ENCODE measurements around the gene FOSL2.

GRCh38 chr2:28437149-28437835, 44.6 kb downstream of the FOSL2 start:
- TF ChIP-seq POLR2A (IDR thresholded peaks at IDR 0.05; ENCODE audit: low read length) (no peak), GATA1 (IDR thresholded peaks at IDR 0.05; ENCODE audit: low read depth, low read length) (no peak)

Measured in erythroblast (primary cell).